Measurements from ENCODE around the gene SLC12A4. TPM values are rescaled to one million over a fixed set of nuclear protein-coding genes. Genes with fewer than 3 reads are reported as not detected.

SLC12A4 gene
- polyA plus RNA-seq, 1 donor (not counting 4 experiments of a cell fraction or from before 2014, with no cell fraction given), result 59.3 TPM

- Histone ChIP-seq H3K79me2 (ENCODE audit: control insufficient read depth, insufficient read depth, low read length) (peaks cover 2% of the 10 kb centered on the region), H3K36me3 (ENCODE audit: control insufficient read depth in 2 of 2, extremely low read depth in 1 of 2, insufficient read depth in 2 of 2, low read length in 2 of 2) (peaks cover 14 to 19% of the 10 kb centered on the region in 2 experiments), H3K27me3 (ENCODE audit: control insufficient read depth, extremely low read depth, insufficient read depth, low read length) (no peaks in the 10 kb centered on the region), H3K27ac (ENCODE audit: control insufficient read depth, insufficient read depth, low read length) (no peak overlapping the region), H3K4me2 (ENCODE audit: control insufficient read depth, extremely low read depth, insufficient read depth, low read depth, low read length) (no peak overlapping the region), H2AFZ (ENCODE audit: control insufficient read depth, low read length) (no peak overlapping the region), H3K9me1 (ENCODE audit: control insufficient read depth, extremely low read depth, insufficient read depth, low read length) (no peaks in the 10 kb centered on the region), H4K20me1 (ENCODE audit: control insufficient read depth, extremely low read depth, insufficient read depth, low read length) (peaks cover 12% of the 10 kb centered on the region), H3K9me3 (ENCODE audit: control insufficient read depth, low read depth, low read length) (no peaks in the 10 kb centered on the region), H3K9ac (ENCODE audit: control insufficient read depth, extremely low read depth, insufficient read depth, low read length) (no peak overlapping the region), H3K4me3 (ENCODE audit: control insufficient read depth in 2 of 3, extremely low read depth in 1 of 3, insufficient read depth in 2 of 3, low read depth in 1 of 3, low read length in 3 of 3) (no peak overlapping the region), H3K4me1 (ENCODE audit: control insufficient read depth, extremely low read depth, insufficient read depth, low read length) (peaks cover 22% of the 10 kb centered on the region)
- FAIRE-seq (no peak), DNase-seq (ENCODE audit: low read depth, low spot score) (no peak)
- TF ChIP-seq EZH2 (IDR thresholded peaks at IDR 0.05; ENCODE audit: low read length), result no peak
- dilution Hi-C loops (cut with MboI; ENCODE audit: extremely low pct_ligation_motif_present, low sequenced_read_pairs), result no loop called here
These were observed 44.1 kb downstream of the SLC12A4 start for GRCh38 chr16:67924140-67924906.

- H3K9ac ChIP-seq (ENCODE audit: control insufficient read depth, extremely low read depth, insufficient read depth, low read length), result no peak overlapping the region
- no peak for TF ChIP-seq EZH2 (IDR thresholded peaks at IDR 0.05; ENCODE audit: low read length)
- no peak for TF ChIP-seq CTCF (optimal IDR thresholded peaks at IDR 0.05 in 1 of 3, IDR thresholded peaks at IDR 0.05 in 1 of 3, conservative IDR thresholded peaks at IDR 0.05 in 1 of 3; ENCODE audit: extremely low read depth in 1 of 3, insufficient read depth in 2 of 3, low read length in 3 of 3)
- H3K27me3 ChIP-seq (ENCODE audit: control insufficient read depth, extremely low read depth, insufficient read depth, low read length), result no peaks in the 10 kb centered on the region
- peaks cover 9% of the 10 kb centered on the region for H4K20me1 ChIP-seq (ENCODE audit: control insufficient read depth, extremely low read depth, insufficient read depth, low read length)
- no peaks in the 10 kb centered on the region for H3K9me3 ChIP-seq (ENCODE audit: control insufficient read depth, low read depth, low read length)
- H3K4me2 ChIP-seq (ENCODE audit: control insufficient read depth, extremely low read depth, insufficient read depth, low read depth, low read length), result no peak overlapping the region
- peaks cover 2% of the 10 kb centered on the region for H3K79me2 ChIP-seq (ENCODE audit: control insufficient read depth, insufficient read depth, low read length)
- FAIRE-seq, result no peak
- H3K27ac ChIP-seq (ENCODE audit: control insufficient read depth, insufficient read depth, low read length), result no peak overlapping the region
- no peak overlapping the region for H3K4me3 ChIP-seq (ENCODE audit: control insufficient read depth in 2 of 3, extremely low read depth in 1 of 3, insufficient read depth in 2 of 3, low read depth in 1 of 3, low read length in 3 of 3)
- H3K4me1 ChIP-seq (ENCODE audit: control insufficient read depth, extremely low read depth, insufficient read depth, low read length), result peaks cover 22% of the 10 kb centered on the region
- dilution Hi-C loops (cut with MboI; ENCODE audit: extremely low pct_ligation_motif_present, low sequenced_read_pairs), result no loop called here
- no peaks in the 10 kb centered on the region for H3K9me1 ChIP-seq (ENCODE audit: control insufficient read depth, extremely low read depth, insufficient read depth, low read length)
- DNase-seq (ENCODE audit: low read depth, low spot score), result no peak
- peaks cover 13 to 18% of the 10 kb centered on the region in 2 experiments for H3K36me3 ChIP-seq (ENCODE audit: control insufficient read depth in 2 of 2, extremely low read depth in 1 of 2, insufficient read depth in 2 of 2, low read length in 2 of 2)
- no peak overlapping the region for H2AFZ ChIP-seq (ENCODE audit: control insufficient read depth, low read length)
These were observed 44.9 kb downstream of the SLC12A4 start for GRCh38 chr16:67923414-67924116.

Measured in keratinocyte (primary cell).